Dedifferentiated amniotic fluid mesenchymal stem cell (primary cell): ENCODE measurements around the gene PM20D2.

ENCODE experiments used
- DNase-seq: peaks from one replicate; pipeline ENCODE4 v3.0.0-alpha.2; 2016; ENCODE audit errors: extremely low spot score

PM20D2 gene

DNA sequence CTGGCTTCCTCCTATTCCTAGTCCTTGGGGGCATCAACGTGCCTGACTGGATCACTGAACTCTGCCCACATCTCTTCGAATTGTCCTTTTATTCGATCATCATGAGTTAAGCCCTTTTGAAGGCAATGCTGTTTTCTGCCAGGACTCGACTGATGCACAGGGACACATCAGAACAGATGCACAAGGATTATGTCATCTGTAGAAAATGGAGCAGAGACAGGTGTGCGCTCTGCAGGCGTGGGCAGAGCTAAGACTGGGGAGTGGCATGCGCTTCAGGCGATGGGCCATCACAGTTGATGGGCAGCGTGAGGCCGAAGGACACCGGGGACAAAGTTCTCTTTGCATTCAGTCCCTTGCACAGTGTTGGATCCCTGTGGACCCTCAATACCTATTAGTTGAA lies 58.2 kb downstream of the PM20D2 start:
- no peak for DNase-seq

DNA sequence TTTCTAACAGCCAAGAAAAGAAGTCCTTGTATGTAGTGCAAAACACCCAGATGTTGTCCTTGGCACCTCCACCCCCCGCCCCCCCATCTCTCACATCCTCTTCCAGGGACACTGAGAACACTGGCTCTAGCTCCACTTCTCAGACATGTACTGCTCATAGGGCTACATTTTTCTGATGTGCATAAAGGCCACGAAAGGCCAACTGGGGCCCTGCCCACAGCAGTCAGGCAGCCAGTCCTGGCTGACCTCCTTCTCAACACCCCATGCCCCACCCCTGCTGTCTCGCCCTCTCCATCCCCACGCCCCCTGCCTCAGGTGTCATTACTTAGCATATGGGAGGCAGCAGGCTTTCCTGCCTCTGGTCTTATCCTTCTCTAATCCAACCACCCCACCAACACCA lies 60.0 kb downstream of the PM20D2 start:
- DNase-seq: no peak

DNA sequence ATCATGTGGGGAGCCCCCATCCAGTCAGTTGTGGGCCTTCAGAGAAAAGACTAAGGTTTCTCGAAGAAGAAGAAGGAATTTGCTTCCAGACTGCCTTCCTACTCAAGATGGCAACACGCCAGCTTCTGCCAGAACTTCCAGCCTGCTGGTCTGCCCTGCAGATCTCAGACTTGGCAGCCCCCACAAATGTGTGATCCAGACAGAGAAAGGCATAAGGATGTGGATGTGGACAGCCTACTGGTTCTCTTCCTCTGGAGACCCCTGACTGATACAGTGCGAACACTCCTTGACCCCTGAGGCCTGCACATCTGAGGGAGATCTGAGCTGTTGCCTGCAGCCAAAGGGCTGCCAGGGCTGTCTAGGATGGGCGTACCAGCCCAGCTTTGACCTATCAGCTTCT lies 62.7 kb downstream of the PM20D2 start:
- DNase-seq: no peak

DNA sequence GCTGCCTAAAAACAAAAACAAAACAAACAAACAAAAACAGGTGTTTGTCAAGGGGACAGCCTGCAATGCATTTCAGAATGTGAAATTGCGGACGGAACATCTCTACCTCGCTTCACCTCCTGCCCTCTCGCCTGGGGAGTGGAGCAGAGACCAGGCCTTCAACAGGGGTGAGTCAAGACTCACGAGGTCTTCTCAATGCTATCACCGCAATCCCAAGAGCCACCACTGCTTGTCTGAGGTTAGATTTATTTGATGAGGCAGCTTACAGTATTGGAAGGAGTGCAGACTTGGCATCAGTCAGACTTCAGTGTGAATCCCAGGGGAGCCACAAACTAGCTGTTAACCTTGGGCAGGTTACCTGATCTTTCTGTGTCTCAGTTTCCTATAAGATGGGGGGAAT lies 63.6 kb downstream of the PM20D2 start:
- DNase-seq: no peak

DNA sequence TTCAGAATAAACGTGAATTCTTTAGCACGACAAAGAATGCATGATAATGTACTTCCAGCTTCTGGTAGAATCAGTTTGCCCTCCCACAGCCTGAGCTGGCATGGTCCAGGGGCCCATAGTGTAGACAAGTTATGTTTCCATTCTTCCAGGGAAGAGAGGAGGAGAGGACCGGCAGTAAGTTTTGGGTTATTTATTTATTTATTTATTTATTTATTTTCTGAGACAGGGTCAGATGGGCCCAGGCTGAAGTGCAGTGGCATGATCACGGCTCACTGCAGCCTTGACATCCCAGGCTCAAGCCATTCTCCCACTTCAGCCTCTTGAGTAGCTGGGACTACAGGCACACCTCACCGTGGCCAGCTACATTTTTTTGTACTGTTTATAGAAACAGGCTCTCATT lies 66.6 kb downstream of the PM20D2 start:
- no peak for DNase-seq

DNA sequence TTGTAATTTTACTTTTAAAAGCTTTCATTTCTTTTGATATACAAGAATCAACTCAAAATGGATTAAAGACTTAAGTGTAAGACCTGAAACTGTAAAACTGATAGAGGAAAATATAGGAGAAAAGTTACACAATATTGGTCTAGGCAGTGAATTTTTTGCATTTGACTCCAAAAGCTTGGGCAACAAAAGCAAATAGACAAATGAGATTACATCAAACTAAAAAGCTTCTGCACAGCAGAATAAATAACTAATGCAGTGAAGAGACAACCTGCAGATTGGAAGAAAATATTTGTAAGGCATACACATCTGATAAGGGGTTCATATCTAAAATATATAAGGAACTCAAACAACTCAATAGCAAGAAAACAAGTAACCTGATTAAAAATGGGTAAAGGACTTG lies 68.3 kb downstream of the PM20D2 start:
- DNase-seq: no peak
